Measurements from ENCODE around the gene ATG13.

- peak in 2 of 3 experiments; percentile 63 to 84 for TF ChIP-seq CTCF (IDR thresholded peaks at IDR 0.05)
- peak in 1 of 2 donors; percentile 48 for TF ChIP-seq POLR2AphosphoS5 (IDR thresholded peaks at IDR 0.05; ENCODE audit: insufficient read depth in 1 of 2, low read depth in 1 of 2)
Measured at GRCh38 chr11:46617134-46617971, at the start of gene ATG13, which contains the start of gene HARBI1.
